ENCODE measurements around the gene UBE2G2.

UBE2G2 gene

DNA sequence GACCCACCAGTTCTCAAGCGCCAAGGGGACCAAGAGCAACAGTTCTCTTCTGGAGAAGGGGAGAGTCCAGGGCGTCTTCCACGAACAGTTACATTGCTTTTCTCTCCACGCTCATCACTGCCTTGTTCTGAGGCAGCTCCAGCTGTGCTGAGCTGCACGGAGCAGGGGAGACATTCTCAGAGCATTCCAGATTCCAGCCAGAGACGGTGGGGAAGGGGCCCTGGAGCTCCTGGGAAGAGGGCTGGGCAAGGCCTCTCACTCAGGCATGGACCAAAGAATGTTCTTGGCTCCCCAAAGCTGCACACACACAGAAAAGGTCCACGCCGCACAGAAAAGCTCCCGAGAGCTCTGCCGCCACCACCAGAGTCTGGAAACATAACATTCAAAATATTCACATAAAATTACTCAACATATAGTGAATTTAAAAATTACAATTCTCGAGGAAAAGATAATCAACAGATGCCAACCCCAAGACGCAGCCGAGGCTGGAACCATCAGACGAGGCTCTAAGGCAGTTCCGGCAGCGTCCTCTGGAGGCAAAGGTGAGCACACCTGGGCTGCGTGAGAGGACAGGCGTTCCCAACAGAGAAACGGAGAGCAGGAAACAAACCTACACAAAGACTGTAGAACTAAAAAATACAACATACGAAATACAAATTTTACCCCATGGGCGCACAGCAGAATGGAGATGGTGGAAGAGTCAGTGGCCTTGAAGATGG is 40.5 kb downstream of the UBE2G2 start:
- no peak overlapping the region for H3K4me3 Mint-ChIP-seq
- no peaks in the 10 kb centered on the region for H3K27me3 Mint-ChIP-seq
- peaks cover 15% of the 10 kb centered on the region for H3K4me1 Mint-ChIP-seq (ENCODE audit: low read depth)
- no peaks in the 10 kb centered on the region for H3K9me3 Mint-ChIP-seq (ENCODE audit: low read depth)
- H3K36me3 Mint-ChIP-seq: no peaks in the 10 kb centered on the region
- no peak overlapping the region for H3K27ac Mint-ChIP-seq

DNA sequence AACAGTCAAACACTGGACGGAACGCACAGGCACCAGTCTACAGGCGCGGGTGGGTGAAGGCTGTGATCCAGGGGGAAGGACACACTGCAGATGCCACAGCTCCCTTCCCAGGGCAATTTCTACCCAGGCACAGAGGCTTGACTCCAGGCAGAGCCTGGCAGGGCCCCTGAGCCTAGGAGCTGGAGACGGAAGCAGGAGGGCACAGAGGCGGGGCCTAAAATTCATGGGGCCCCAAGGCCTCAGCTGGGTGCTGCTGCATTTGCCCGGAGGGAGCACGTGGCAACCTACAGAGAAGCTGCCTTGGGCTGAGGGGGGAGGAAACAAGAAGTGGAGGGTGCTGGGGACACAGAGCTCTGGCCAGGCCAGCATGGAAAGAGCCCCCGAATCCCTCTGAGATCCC is 41.2 kb downstream of the UBE2G2 start:
- Mint-ChIP-seq H3K4me3 (no peak overlapping the region), H3K4me1 (ENCODE audit: low read depth) (peaks cover 8% of the 10 kb centered on the region), H3K36me3 (no peaks in the 10 kb centered on the region)

DNA sequence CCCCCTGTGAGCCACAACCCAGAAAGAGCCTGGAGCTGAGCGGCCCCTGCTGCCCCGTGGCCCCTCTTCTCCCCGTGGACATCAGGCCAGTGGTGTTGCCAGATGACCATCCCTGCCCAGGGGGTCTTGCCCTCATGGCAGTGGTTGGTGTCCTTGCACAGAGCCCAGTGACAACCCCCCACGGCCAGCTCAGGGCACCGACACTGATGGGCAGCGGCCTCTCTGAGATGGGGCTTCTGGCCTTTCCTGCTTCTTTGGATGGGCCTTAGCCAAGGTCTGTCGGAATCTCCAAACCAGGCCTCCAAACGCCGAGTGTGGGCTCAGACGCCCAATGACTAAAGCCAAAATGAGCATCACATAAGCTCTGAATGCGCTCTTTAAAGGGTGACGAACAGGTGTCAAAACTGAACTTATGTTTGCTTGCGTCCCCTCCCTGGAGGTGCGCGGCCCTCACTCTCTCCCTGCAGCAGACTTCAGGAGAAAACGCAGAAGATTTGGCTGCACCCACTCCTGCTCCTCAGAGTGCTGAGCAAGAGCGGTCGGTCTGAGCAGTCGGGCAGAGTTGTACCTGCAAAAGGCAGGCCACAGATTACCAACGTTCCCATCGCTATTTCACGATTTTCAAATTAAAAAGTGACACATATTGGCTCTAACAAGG is 41.9 kb downstream of the UBE2G2 start:
- Mint-ChIP-seq H3K36me3 (no peaks in the 10 kb centered on the region), H3K27ac (no peak overlapping the region), H3K4me1 (ENCODE audit: low read depth) (peaks cover 3% of the 10 kb centered on the region), H3K4me3 (no peak overlapping the region), H3K9me3 (ENCODE audit: low read depth) (peaks cover 4% of the 10 kb centered on the region), H3K27me3 (no peaks in the 10 kb centered on the region)

More for the DNA sequence above, 41.2 kb downstream of the UBE2G2 start:
- no peak overlapping the region for H3K27ac Mint-ChIP-seq
- no peaks in the 10 kb centered on the region for H3K9me3 Mint-ChIP-seq (ENCODE audit: low read depth)
- H3K27me3 Mint-ChIP-seq: no peaks in the 10 kb centered on the region

DNA sequence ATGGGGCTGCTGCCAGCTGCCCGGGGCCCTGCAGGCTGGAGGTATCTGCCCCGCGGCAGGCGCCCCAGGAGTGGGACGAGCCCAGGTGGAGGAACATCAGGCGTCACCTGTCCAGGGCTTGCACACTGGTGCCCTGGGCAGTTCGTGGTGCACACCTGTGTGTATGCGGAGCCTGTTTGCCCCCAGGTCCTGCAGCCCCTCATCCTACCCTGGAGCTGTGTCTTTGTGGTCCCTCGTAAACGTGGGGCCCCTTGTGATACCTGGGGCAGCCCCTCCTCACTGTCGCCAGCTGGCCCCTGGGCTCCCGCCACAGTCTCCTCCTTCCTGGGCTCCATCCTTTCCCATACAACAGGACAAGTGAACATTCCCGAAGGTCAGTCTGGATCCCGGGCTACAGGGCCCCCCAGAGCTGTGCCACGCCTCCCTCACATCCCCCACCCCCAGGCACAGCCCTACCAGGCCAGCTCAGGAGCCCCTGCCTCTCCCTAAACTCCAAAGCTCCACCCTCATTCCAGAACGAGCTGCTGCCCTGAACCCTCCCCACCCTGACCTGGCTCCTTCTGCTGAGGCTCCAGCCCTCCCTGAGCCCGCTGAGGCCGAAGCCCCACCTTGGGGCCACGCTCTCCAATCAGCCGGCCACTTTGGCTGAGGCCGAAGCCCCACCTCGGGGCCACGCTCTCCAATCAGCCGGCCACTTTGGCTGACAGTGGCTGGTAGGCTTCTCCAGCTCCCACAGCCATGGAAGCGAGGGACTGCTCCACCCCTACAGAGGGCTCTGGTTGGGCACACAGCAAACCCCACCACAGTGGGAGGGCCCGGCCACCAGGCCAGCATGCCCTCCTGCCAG is 42.6 kb downstream of the UBE2G2 start:
- H3K36me3 Mint-ChIP-seq: no peaks in the 10 kb centered on the region
- no peaks in the 10 kb centered on the region for H3K27me3 Mint-ChIP-seq
- peaks cover 5% of the 10 kb centered on the region for H3K9me3 Mint-ChIP-seq (ENCODE audit: low read depth)
- no peak overlapping the region for H3K27ac Mint-ChIP-seq
- no peak overlapping the region for H3K4me3 Mint-ChIP-seq
- peaks cover 3% of the 10 kb centered on the region for H3K4me1 Mint-ChIP-seq (ENCODE audit: low read depth)

- Mint-ChIP-seq H3K36me3 (no peaks in the 10 kb centered on the region), H3K27ac (no peak overlapping the region), H3K27me3 (no peaks in the 10 kb centered on the region), H3K9me3 (ENCODE audit: low read depth) (peaks cover 5% of the 10 kb centered on the region), H3K4me3 (no peak overlapping the region), H3K4me1 (ENCODE audit: low read depth) (peaks cover 3% of the 10 kb centered on the region)
These were observed 43.5 kb downstream of the UBE2G2 start for GRCh38 chr21:44758141-44758561.

GRCh38 chr21:44757731-44758130 is 43.9 kb downstream of the UBE2G2 start:
- Mint-ChIP-seq H3K4me3 (no peak overlapping the region), H3K4me1 (ENCODE audit: low read depth) (peaks cover 3% of the 10 kb centered on the region), H3K36me3 (no peaks in the 10 kb centered on the region), H3K27me3 (no peaks in the 10 kb centered on the region), H3K27ac (no peak overlapping the region), H3K9me3 (ENCODE audit: low read depth) (peaks cover 5% of the 10 kb centered on the region)

- Mint-ChIP-seq H3K4me3 (no peak overlapping the region), H3K36me3 (no peaks in the 10 kb centered on the region), H3K9me3 (ENCODE audit: low read depth) (peaks cover 5% of the 10 kb centered on the region), H3K27ac (no peak overlapping the region), H3K4me1 (ENCODE audit: low read depth) (peaks cover 3% of the 10 kb centered on the region), H3K27me3 (no peaks in the 10 kb centered on the region)
These were observed 45.0 kb downstream of the UBE2G2 start for GRCh38 chr21:44756423-44757185.

DNA sequence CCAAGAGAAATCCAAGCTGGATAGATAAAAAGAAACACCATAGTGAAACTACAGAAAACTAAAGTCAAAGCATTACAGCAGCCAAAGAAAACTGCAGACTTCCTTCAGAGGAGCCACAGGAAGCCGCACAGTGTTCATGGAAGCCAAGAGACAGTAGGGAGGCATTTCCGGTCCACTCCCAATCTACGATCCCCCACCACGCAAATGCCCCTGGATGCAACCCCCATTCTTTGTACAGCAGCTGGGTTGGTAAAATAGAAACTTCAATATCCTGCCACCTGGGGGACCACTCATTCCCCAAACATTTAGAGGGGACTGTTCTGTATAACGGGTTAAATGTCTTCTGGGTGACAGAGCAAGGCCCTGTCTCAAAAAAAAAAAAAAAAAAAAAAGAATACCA is 46.4 kb downstream of the UBE2G2 start:
- H3K9me3 Mint-ChIP-seq (ENCODE audit: low read depth): peaks cover 5% of the 10 kb centered on the region
- peaks cover 4% of the 10 kb centered on the region for H3K27me3 Mint-ChIP-seq
- no peaks in the 10 kb centered on the region for H3K4me1 Mint-ChIP-seq (ENCODE audit: low read depth)
- no peaks in the 10 kb centered on the region for H3K36me3 Mint-ChIP-seq
- no peak overlapping the region for H3K27ac Mint-ChIP-seq
- no peak overlapping the region for H3K4me3 Mint-ChIP-seq

- Mint-ChIP-seq H3K27ac (no peak overlapping the region), H3K4me1 (ENCODE audit: low read depth) (no peaks in the 10 kb centered on the region), H3K27me3 (peaks cover 5% of the 10 kb centered on the region), H3K9me3 (ENCODE audit: low read depth) (peaks cover 5% of the 10 kb centered on the region), H3K36me3 (no peaks in the 10 kb centered on the region), H3K4me3 (no peak overlapping the region)
These were observed 48.3 kb downstream of the UBE2G2 start for GRCh38 chr21:44753357-44753756.

- Mint-ChIP-seq H3K27me3 (peaks cover 5% of the 10 kb centered on the region), H3K9me3 (ENCODE audit: low read depth) (peaks cover 5% of the 10 kb centered on the region), H3K36me3 (no peaks in the 10 kb centered on the region), H3K27ac (no peak overlapping the region), H3K4me1 (ENCODE audit: low read depth) (no peaks in the 10 kb centered on the region), H3K4me3 (no peak overlapping the region)
These were observed 48.9 kb downstream of the UBE2G2 start for GRCh38 chr21:44752671-44753235.

DNA sequence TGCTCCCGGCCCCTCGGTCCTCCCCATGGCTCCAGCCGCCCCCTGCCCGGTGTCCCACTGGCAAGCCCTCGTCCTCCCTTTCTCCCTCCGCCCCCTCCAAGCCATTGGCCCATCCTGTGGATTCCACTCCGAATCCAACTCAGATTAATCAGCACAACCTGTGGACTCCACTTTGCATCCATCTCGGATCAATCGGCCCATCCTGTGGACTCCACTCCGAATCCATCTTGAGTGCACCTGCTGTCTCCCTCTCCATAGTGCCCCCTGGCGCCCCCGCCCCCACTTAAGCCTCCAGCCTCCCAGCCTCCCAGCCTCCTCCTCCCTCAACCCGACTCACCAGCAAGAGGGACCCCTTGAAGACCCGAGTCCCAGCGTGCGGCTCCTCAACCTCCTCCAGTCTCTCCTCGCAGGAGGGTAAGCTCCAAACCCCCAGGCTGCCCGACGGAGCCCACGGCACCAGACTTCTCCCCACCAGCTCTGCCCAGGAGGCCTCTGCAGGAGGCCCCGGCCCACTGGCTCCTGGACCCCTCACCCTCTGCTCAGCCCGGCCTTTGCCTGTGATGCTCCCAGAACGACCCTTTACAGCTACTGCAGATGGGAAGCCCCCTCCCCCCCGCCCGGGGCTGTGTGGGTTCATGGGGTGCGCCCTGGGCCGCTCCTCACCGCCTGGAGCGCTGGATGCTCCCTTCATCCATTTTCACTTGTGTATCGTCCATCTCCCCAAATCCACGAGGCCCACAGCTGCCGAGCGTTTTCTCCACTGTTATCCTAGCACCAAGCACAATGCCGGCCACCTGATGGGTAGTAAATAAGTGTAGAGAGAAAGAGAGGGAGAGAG is 49.6 kb downstream of the UBE2G2 start:
- Mint-ChIP-seq H3K27me3 (peaks cover 5% of the 10 kb centered on the region), H3K36me3 (no peaks in the 10 kb centered on the region), H3K4me1 (ENCODE audit: low read depth) (no peaks in the 10 kb centered on the region), H3K27ac (no peak overlapping the region), H3K4me3 (no peak overlapping the region), H3K9me3 (ENCODE audit: low read depth) (peaks cover 5% of the 10 kb centered on the region)

GRCh38 chr21:44751186-44751798 is 50.3 kb downstream of the UBE2G2 start:
- Mint-ChIP-seq H3K36me3 (no peaks in the 10 kb centered on the region), H3K9me3 (ENCODE audit: low read depth) (peaks cover 5% of the 10 kb centered on the region), H3K27ac (no peak overlapping the region), H3K4me1 (ENCODE audit: low read depth) (no peaks in the 10 kb centered on the region), H3K27me3 (peaks cover 5% of the 10 kb centered on the region), H3K4me3 (no peak overlapping the region)

GRCh38 chr21:44750675-44751025 is 51.0 kb downstream of the UBE2G2 start:
- Mint-ChIP-seq H3K4me1 (ENCODE audit: low read depth) (no peaks in the 10 kb centered on the region), H3K36me3 (no peaks in the 10 kb centered on the region), H3K27ac (no peak overlapping the region), H3K9me3 (ENCODE audit: low read depth) (peaks cover 5% of the 10 kb centered on the region), H3K27me3 (peaks cover 5% of the 10 kb centered on the region), H3K4me3 (no peak overlapping the region)

All from activated naive CD8-positive, alpha-beta T cell (primary cell).